COR-L47 (cell line): ENCODE measurements around the gene KCNIP1.
"Not testable (repeated sequence)": the region's sequence is repeated elsewhere in the genome, so short reads cannot be mapped to it uniquely, and the experiment has no call there.

Experiments used
- DNase-seq: peaks from one replicate; lab custom pipeline; 2025; lab: John Stamatoyannopoulos, UW

KCNIP1 gene

DNA sequence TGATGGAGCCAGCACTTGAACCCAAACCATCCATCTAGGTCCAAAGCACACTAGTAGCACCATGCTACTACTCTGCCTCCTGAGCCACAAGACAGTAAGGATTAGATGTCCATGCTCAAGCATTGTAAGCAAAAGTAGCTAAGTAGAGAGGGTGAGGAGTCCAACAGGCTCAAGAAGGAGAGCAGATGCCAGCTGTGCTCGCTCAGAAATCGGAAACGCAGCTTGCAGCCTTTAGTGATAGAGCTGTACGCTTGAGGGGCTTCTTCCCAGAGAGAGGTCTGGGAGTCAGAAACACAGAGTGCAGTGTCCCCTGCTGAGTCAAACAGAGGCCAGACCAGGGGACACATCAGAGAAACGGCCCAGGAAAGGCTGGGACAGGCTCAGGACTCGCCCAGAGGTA lies 247.0 kb downstream of the KCNIP1 start:
- no peak for DNase-seq

DNA sequence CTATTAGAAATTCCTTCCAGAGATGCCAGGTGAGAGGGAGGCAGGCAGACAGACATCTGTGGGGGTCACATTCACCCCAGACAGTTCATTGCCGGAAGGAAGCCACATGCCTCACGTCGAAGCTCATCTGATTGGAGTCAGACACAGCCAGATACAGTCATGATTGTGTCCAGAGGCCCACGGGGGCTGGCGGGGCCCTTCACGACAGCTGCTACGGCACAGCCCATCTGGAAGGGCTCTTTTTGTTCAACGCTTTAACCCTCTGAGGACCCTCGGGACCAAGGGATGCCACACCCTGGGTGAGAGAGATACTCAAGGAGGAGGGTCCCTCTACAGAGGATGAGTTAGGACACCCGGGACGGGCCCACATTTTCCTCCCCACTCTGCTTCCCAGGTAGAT lies 247.8 kb downstream of the KCNIP1 start:
- no peak for DNase-seq

- peak; percentile 86 for DNase-seq
These were observed 248.7 kb downstream of the KCNIP1 start for GRCh38 chr5:170752257-170753215.

DNA sequence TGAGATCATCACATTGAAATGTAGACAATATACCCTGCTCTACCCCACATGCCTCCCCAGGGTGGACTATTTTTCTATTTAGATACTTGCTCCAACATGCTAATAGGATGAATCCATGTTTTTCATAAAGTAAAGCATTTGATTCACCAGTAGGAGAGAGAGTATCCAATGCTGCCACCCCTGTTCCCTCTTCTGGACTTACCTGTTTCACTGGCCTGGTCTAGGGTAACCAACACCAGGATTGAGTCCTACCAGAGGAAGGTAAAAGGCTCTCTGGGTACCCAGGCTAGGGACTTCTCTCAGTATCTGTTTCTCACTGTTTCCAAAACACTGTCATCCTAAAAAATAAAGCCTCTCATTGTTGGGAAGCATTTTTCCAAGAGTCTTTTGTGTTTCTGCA lies 249.5 kb downstream of the KCNIP1 start:
- no peak for DNase-seq

GRCh38 chr5:170754508-170754907 lies 250.7 kb downstream of the KCNIP1 start:
- not testable (repeated sequence) for DNase-seq

- DNase-seq, result peak; percentile 55
These were observed 252.0 kb downstream of the KCNIP1 start for GRCh38 chr5:170755679-170756456.

GRCh38 chr5:170756691-170757090 lies 252.9 kb downstream of the KCNIP1 start:
- DNase-seq, result no peak

GRCh38 chr5:170757182-170757601 lies 253.4 kb downstream of the KCNIP1 start:
- no peak for DNase-seq

GRCh38 chr5:170757669-170758068 lies 253.8 kb downstream of the KCNIP1 start:
- no peak for DNase-seq

GRCh38 chr5:170758481-170758880 lies 254.7 kb downstream of the KCNIP1 start:
- no peak for DNase-seq

DNA sequence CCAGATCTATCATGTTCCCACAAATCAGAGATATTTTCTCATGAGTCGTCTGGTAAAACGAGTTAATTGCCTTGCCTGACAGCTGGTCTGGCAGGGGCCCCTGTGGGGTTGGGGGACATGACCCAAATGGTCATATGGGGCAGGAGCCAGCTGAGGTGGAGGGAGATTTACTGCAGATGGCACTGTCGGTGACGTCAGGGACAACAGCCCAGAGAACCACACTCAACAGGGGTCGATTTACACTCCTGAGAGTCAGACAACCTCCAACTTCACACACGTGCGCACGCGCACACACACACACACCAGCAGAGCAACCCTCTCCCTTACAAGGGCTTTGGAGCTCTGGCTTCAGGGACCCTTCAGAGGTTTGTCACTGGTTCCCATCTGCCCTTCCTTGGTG lies 256.3 kb downstream of the KCNIP1 start:
- no peak for DNase-seq

DNA sequence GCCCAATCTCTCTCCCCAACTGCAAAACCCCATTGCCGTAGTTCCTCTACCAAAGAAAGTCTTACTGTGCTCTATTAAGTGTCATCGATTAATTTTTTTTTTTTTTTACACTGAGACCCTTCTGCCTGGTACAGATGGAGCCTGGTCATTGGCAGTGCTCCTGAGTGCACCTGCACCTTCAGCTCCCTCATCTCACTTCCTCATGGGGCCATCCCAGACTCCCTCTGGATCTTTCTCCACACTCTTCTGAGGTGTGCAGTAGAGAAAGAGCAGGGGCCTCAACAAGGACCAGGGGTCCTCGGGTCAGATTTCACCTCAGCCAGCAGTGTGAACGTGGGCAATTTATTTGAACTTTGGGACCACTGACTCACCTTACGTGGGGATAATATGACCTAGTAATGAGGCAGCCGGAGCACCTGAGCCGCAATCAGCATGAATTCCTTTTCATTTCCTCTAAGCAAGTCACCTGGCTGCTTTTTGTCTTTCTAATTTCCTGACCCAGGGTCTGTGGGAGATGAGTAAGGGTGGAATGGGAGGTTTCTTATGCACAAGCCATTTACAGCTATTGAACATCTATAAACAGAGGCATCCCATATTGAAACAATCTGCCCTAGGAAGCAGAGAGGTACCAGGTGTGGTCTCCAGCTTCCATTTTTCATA lies 257.4 kb downstream of the KCNIP1 start:
- no peak for DNase-seq

- DNase-seq, result no peak
These were observed 257.9 kb downstream of the KCNIP1 start for GRCh38 chr5:170761708-170762066.

GRCh38 chr5:170762298-170762697 lies 258.5 kb downstream of the KCNIP1 start:
- DNase-seq, result not testable (repeated sequence)

DNA sequence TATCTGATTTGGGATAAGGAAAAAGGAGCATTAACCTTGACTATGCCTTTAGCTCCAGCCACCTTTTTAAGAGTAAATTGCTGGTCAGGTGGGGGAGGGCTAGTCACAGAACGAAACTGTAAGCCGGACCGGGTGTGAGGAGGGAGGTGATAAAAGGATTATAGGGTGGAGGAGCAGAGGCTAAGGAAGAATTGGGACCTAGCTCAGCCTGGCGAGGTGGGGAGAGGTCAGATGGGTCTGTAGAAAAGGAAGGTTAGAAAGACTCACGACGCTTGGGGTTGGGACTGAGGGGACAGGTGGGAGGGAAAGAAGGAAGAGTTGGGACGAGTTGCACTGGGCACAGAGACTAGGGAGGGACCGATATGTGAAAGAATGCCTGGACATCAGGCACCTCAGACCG lies 262.0 kb downstream of the KCNIP1 start:
- DNase-seq, result not testable (repeated sequence)

- DNase-seq, result peak; percentile 32
These were observed 265.4 kb downstream of the KCNIP1 start for GRCh38 chr5:170769246-170769645.

DNA sequence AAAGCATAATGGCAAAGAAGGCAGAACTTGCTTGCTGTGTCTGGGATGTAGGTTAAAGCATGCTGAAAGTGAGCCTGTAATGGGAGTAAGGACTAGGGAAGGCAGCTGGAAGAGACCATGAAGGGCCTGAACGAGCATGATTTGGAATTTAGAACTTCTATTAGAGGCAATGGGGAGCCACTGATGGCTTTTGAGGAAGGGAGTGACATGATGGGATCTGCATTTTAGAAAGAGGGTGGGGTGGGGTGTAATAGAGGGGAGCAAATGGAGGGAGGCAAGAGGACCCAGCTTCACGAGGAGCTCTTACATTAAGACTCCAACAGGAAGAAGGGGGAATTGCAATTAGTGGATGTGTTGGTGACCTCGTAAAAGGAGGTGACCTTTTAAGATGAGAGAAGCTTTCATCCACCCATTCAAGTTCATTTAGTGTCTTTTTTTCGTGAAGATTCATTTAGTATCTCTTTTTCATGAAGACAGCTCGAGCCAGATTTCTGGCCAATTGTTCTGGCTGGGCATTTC lies 266.1 kb downstream of the KCNIP1 start:
- DNase-seq, result no peak

DNA sequence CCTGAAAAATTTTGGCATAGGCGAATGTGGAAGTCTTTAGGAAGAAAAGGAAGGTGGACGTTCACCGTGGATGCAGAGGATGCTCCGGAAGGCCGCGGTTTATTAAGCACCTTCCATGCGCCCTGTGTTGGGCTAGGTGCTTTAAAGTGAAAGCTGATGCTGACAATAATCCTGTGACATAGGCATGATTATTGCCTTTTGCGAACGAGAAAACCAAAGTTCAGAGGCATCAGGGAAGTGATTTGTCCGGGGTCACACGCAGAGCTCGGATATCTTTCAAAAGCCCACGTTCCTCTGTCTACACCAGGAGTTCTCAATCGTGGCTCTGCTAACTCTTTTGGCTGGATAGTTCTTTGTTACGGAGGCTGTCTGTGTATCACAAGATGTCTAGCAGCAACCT lies 267.7 kb downstream of the KCNIP1 start:
- DNase-seq, result no peak

DNA sequence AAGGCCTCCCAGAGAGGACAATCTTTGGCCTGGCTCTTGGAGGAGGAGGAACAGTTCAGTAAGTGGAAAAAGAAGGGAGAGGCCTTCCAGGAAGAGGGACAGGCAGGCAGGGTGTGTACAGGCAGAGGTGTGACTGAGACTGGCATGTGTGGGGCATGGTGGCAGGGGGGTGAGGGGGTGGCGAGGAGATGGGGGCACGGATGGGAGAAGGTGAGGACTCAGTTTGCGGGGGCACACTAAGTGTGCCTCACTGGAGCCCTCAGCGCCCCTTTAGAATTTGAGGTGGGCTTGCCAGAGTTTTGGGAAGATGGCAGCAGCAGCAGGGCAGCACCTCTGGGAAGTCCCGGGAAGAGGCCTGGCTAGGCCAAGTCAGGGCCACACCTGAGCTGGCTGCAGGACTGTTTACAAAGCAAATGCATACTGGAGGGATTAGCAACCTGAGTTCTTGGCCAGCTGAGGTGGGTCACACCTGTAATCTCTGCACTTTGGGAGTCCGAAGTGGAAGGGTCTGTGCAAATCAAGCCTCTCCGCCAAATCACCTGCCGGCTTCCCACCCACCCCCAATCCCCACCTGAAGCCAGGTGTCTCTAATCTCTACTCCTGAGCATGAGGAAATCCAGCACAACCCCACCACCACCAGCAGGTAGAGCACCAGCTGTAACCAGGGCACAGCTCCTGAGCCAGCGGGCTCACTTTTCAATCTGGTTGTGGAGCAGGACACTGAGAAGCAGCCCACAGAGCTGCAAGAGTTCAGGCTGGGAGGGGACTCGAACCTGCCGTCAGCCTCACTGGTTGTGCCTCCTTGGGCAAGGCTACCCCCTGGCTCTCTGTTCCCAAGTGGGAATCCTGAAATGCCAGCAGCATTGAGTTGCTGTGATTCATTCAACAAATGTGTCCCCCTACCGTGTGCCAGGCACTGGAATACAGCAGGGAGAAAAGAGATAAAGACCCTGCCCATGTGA lies 269.5 kb downstream of the KCNIP1 start:
- DNase-seq, result no peak

- no peak for DNase-seq
These were observed 271.0 kb downstream of the KCNIP1 start for GRCh38 chr5:170774831-170775230.

DNA sequence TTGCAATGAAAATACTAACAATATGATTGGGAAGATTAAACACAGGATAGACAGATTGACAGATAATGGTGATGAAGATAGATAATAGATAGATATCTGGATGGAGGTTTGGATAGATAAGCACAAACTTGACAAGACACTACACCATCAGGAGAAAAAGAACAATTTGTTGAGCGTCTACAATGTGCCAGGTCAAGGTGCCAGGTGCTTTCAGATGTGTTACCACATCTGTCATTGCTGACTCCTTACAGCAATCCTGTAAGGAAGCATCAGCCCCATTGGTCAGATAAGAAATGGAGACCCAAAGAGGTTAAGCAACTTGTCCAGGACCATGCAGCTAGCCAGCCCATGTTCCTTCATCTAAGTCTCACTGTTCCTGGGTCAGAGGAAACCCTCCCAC lies 278.1 kb downstream of the KCNIP1 start:
- no peak for DNase-seq
